Transverse colon (tissue), 4 donors: Measurements from ENCODE around the gene CASP12.

Source experiments
- EP300 ChIP-seq: sonication (generic); formaldehyde crosslinking; IDR thresholded peaks from one replicate; pipeline ENCODE4 v1.6.1; 2017; ENCODE audit warnings: antibody characterized with exemption, low read depth
- POLR2A ChIP-seq: fragments of 450-650 bp; IDR thresholded peaks from one replicate; pipeline ENCODE4 v1.6.1; 2016; ENCODE audit warnings: antibody characterized with exemption, mild to moderate bottlenecking, moderate library complexity
- POLR2AphosphoS5 ChIP-seq, 3 donors: sonication (generic); formaldehyde crosslinking; IDR thresholded peaks; one replicate each; pipeline ENCODE4 v1.6.1; 2016; ENCODE audit warnings: antibody characterized with exemption in 3 of 3
- TF ChIP-seq, protein P1 (sequence below), 5 experiments: fragments of 200-600 bp in 3 of 5; fragments of 450-650 bp in 2 of 5; sonication (generic) in 3 of 5; IDR thresholded peaks; 1 replicate in 2 of 5; 2 replicates in 3 of 5; pipeline ENCODE4 v1.5.1; 2016 to 2017; ENCODE audit warnings: antibody characterized with exemption in 5 of 5, inconsistent platforms in 3 of 5, mild to moderate bottlenecking in 2 of 5, moderate library complexity in 1 of 5

DNA sequence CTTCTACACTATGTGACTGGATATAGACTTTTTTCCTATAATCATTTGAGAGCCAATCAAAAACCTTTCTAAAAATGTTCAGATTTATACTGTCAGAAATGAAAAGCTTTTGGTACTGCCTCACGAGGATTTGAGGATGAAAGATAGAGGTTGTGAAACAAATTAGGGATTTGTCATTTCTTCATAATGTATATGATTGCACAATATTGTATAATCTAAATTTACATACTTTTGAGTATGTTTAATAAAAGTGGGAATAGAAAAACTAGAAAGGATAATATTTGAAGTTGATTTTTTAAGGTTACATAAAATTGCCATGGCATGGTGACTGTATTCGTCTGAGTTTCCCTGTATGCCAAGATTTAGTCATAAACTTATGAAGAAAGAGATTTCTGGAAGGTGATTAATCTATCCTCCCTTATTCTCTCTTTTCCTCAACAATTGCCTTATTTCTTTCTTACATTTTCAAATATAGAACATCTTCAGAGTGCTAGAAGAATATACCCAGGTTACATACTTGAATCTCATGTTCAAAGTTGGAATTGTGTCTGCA, 56.2 kb downstream of the CASP12 start:
- TF ChIP-seq POLR2A, result no peak
- TF ChIP-seq, protein P1, sequence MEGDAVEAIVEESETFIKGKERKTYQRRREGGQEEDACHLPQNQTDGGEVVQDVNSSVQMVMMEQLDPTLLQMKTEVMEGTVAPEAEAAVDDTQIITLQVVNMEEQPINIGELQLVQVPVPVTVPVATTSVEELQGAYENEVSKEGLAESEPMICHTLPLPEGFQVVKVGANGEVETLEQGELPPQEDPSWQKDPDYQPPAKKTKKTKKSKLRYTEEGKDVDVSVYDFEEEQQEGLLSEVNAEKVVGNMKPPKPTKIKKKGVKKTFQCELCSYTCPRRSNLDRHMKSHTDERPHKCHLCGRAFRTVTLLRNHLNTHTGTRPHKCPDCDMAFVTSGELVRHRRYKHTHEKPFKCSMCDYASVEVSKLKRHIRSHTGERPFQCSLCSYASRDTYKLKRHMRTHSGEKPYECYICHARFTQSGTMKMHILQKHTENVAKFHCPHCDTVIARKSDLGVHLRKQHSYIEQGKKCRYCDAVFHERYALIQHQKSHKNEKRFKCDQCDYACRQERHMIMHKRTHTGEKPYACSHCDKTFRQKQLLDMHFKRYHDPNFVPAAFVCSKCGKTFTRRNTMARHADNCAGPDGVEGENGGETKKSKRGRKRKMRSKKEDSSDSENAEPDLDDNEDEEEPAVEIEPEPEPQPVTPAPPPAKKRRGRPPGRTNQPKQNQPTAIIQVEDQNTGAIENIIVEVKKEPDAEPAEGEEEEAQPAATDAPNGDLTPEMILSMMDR (IDR thresholded peaks at IDR 0.05), result no peak
- no peak for TF ChIP-seq POLR2AphosphoS5 (IDR thresholded peaks at IDR 0.05)
- TF ChIP-seq EP300, result no peak
